GM23248 (cell line): ENCODE data around the gene USP28. TPM values are rescaled to one million over a fixed set of nuclear protein-coding genes. Genes with fewer than 3 reads are reported as not detected.

ENCODE experiments used
- DNase-seq: peaks from one replicate; pipeline ENCODE4 v3.0.0-alpha.2; 2015
- H2AFZ ChIP-seq: fragments of 200-600 bp; sonication (generic); 2 replicates; pipeline ENCODE4 v1.6.1; 2016; ENCODE audit warnings: antibody characterized with exemption
- H3F3A ChIP-seq: fragments of 200-600 bp; sonication (generic); 2 replicates; pipeline ENCODE4 v1.6.1; 2016; ENCODE audit warnings: mild to moderate bottlenecking, antibody characterized with exemption, mixed run types; ENCODE audit not compliant: insufficient read depth
- H3K27ac ChIP-seq: fragments of 200-600 bp; sonication (generic); 2 replicates; pipeline ENCODE4 v1.5.1; 2016; ENCODE audit warnings: mild to moderate bottlenecking
- H3K27me3 ChIP-seq: fragments of 200-600 bp; sonication (generic); replicated peaks from 2 replicates; pipeline ENCODE4 v1.6.1; 2016; ENCODE audit warnings: mild to moderate bottlenecking; ENCODE audit not compliant: insufficient read depth
- H3K36me3 ChIP-seq: fragments of 200-600 bp; sonication (generic); 2 replicates; pipeline ENCODE4 v1.6.1; 2016; ENCODE audit warnings: low read depth, mild to moderate bottlenecking
- H3K4me1 ChIP-seq: fragments of 200-600 bp; sonication (generic); 2 replicates; pipeline ENCODE4 v1.6.1; 2016; ENCODE audit warnings: mild to moderate bottlenecking; ENCODE audit not compliant: insufficient read depth
- H3K4me2 ChIP-seq: fragments of 200-600 bp; sonication (generic); one replicate; pipeline ENCODE4 v1.6.1; 2016; ENCODE audit warnings: mild to moderate bottlenecking; ENCODE audit not compliant: unreplicated experiment
- H3K4me3 ChIP-seq: fragments of 200-600 bp; sonication (generic); 2 replicates; pipeline ENCODE4 v1.5.1; 2016; ENCODE audit warnings: mild to moderate bottlenecking
- H3K79me2 ChIP-seq: fragments of 200-600 bp; sonication (generic); 2 replicates; pipeline ENCODE4 v1.6.1; 2016; ENCODE audit warnings: mild to moderate bottlenecking; ENCODE audit not compliant: insufficient read depth
- H3K9ac ChIP-seq: fragments of 200-600 bp; sonication (generic); 2 replicates; pipeline ENCODE4 v1.6.1; 2016; ENCODE audit warnings: mild to moderate bottlenecking
- H3K9me2 ChIP-seq: fragments of 200-600 bp; sonication (generic); 2 replicates; pipeline ENCODE4 v1.6.1; 2016; ENCODE audit warnings: mixed run types, mild to moderate bottlenecking, moderate library complexity; ENCODE audit not compliant: insufficient read depth
- H3K9me3 ChIP-seq: fragments of 200-600 bp; sonication (generic); one replicate; pipeline ENCODE4 v1.6.1; 2017; ENCODE audit warnings: low read depth
- H4K20me1 ChIP-seq: fragments of 200-600 bp; sonication (generic); 2 replicates; pipeline ENCODE4 v1.6.0; 2016; ENCODE audit not compliant: insufficient read depth
- EZH2 ChIP-seq: fragments of 200-600 bp; sonication (generic); IDR thresholded peaks from 2 replicates; pipeline ENCODE4 v1.6.1; 2018; ENCODE audit warnings: antibody characterized with exemption, mild to moderate bottlenecking; ENCODE audit not compliant: insufficient read depth, poor library complexity, severe bottlenecking
- EZH2phosphoT487 ChIP-seq: fragments of 200-600 bp; sonication (generic); IDR thresholded peaks from 2 replicates; pipeline ENCODE4 v1.6.1; 2018; ENCODE audit warnings: antibody characterized with exemption, moderate library complexity, mild to moderate bottlenecking, low read depth; ENCODE audit not compliant: insufficient read depth
- WGBS, 2 experiments: methylation state at CpG; one replicate each; pipeline ENCODE4 v1.1.6; 2015 to 2017; ENCODE audit warnings: low lambda C conversion rate in 2 of 2, low coverage in 1 of 2; ENCODE audit errors: missing lambda C conversion rate in 2 of 2; 5-methylcytosine and 5-hydroxymethylcytosine counted together
- in situ Hi-C: fragments of 300-500 bp; cut with MboI; formaldehyde crosslinking; loops from 2 replicates; pipeline ENCODE4 v1.15.0; 2020
- polyA plus RNA-seq: library from polyadenylated mRNA; unstranded; fragments of >200 nt; fragmentation: Nextera tagmentation; extraction: Ambion mirVana; gene quantifications from 2 replicates; pipeline ENCODE4 v1.2.1, GENCODE V29; 2016
- total RNA-seq: library from RNA; depleted of rRNA; stranded (reverse); fragments of >200 nt; shearing (Covaris generic); gene quantifications from 2 replicates; pipeline ENCODE4 v1.2.3, GENCODE V29; 2014

Gene USP28
- total and polyA plus RNA-seq, 2 experiments from 2014 or later, result 17.1 to 25.1 TPM

GRCh38 chr11:113904379-113905101 lies 29.2 kb upstream of the USP28 start, which contains the start of gene HTR3B:
Gene HTR3B, plus strand, starts transcription at chr11:113904796. Its CDS starts 138 bp downstream, at chr11:113904934.
- no peak for DNase-seq
- Histone ChIP-seq H3K79me2 (no peaks in the 10 kb centered on the region), H3K36me3 (no peaks in the 10 kb centered on the region), H3K9me3 (no peaks in the 10 kb centered on the region), H3K4me1 (no peaks in the 10 kb centered on the region), H3F3A (no peaks in the 10 kb centered on the region), H3K9ac (no peak within 1 kb of the TSS), H2AFZ (no peak within 1 kb of the TSS), H3K4me2 (no peak within 1 kb of the TSS), H3K9me2 (no peaks in the 10 kb centered on the region), H3K4me3 (no peak within 1 kb of the TSS), H3K27me3 (peaks cover 58% of the 10 kb centered on the region), H4K20me1 (no peaks in the 10 kb centered on the region), H3K27ac (no peak within 1 kb of the TSS)
- in situ Hi-C loops, result loop anchor here (5.0 kb wide), 1 partner anchor 358 kb away; no protein-coding TSS in a partner anchor
- no peak for TF ChIP-seq EZH2
- no peak for TF ChIP-seq EZH2phosphoT487
- 35 to 43% methylated on average over 6 of the region's 6 CpGs for WGBS, 2 experiments

- H3K9me3 ChIP-seq, result no peaks in the 10 kb centered on the region
- H3K4me2 ChIP-seq, result no peak overlapping the region
- H3K4me3 ChIP-seq, result no peak overlapping the region
- no peaks in the 10 kb centered on the region for H4K20me1 ChIP-seq
- no peak overlapping the region for H2AFZ ChIP-seq
- no peak overlapping the region for H3K27ac ChIP-seq
- WGBS, 2 experiments, result 89 to 90% methylated on average over 2 of the region's 2 CpGs
- TF ChIP-seq EZH2, result no peak
- no peak for TF ChIP-seq EZH2phosphoT487
- H3K27me3 ChIP-seq, result peaks cover 54% of the 10 kb centered on the region
- DNase-seq, result no peak
- H3K36me3 ChIP-seq, result no peaks in the 10 kb centered on the region
- in situ Hi-C loops, result loop anchor here (5.0 kb wide), 1 partner anchor 361 kb away; no protein-coding TSS in a partner anchor
- no peaks in the 10 kb centered on the region for H3K4me1 ChIP-seq
- no peaks in the 10 kb centered on the region for H3F3A ChIP-seq
- H3K9ac ChIP-seq, result no peak overlapping the region
- H3K79me2 ChIP-seq, result no peaks in the 10 kb centered on the region
- H3K9me2 ChIP-seq, result no peaks in the 10 kb centered on the region
These were observed 25.8 kb upstream of the USP28 start for GRCh38 chr11:113901141-113901540.

GRCh38 chr11:113896156-113896879 lies 20.9 kb upstream of the USP28 start:
- H3K9me3 ChIP-seq, result no peaks in the 10 kb centered on the region
- 19 to 24% methylated on average over 10 of the region's 10 CpGs for WGBS, 2 experiments
- H3F3A ChIP-seq, result no peaks in the 10 kb centered on the region
- peaks cover 27% of the 10 kb centered on the region; the same call in 1 of the 2 replicates for H3K27me3 ChIP-seq
- in situ Hi-C loops, result no loop called here
- no peaks in the 10 kb centered on the region for H3K79me2 ChIP-seq
- H3K4me2 ChIP-seq, result no peak overlapping the region
- no peak for TF ChIP-seq EZH2phosphoT487
- TF ChIP-seq EZH2, result no peak
- H4K20me1 ChIP-seq, result no peaks in the 10 kb centered on the region
- peak; percentile 63 for DNase-seq
- no peaks in the 10 kb centered on the region for H3K4me1 ChIP-seq
- H3K27ac ChIP-seq, result no peak overlapping the region
- no peaks in the 10 kb centered on the region for H3K36me3 ChIP-seq
- H3K4me3 ChIP-seq, result no peak overlapping the region
- no peak overlapping the region for H3K9ac ChIP-seq
- no peaks in the 10 kb centered on the region for H3K9me2 ChIP-seq
- no peak overlapping the region for H2AFZ ChIP-seq

- H4K20me1 ChIP-seq, result no peaks in the 10 kb centered on the region
- no peak overlapping the region for H3K27ac ChIP-seq
- no peak overlapping the region for H2AFZ ChIP-seq
- TF ChIP-seq EZH2phosphoT487 (no peak), EZH2 (no peak)
- H3K4me1 ChIP-seq, result no peaks in the 10 kb centered on the region
- in situ Hi-C loops, result no loop called here
- H3K36me3 ChIP-seq, result no peaks in the 10 kb centered on the region
- no peaks in the 10 kb centered on the region for H3K79me2 ChIP-seq
- 40 to 44% methylated on average over 10 of the region's 10 CpGs for WGBS, 2 experiments
- no peaks in the 10 kb centered on the region for H3F3A ChIP-seq
- H3K9ac ChIP-seq, result no peak overlapping the region
- no peaks in the 10 kb centered on the region for H3K9me2 ChIP-seq
- H3K4me3 ChIP-seq, result no peak overlapping the region
- H3K27me3 ChIP-seq, result peaks cover 27% of the 10 kb centered on the region; the same call in 1 of the 2 replicates
- no peak overlapping the region for H3K4me2 ChIP-seq
- DNase-seq, result no peak
- H3K9me3 ChIP-seq, result no peaks in the 10 kb centered on the region
These were observed 20.2 kb upstream of the USP28 start for GRCh38 chr11:113895367-113896155.
